C4-2B (cell line): ENCODE results near the gene QTRT2.

Experiments used
- H3K27ac ChIP-seq: fragments of 450-650 bp; 2 replicates; pipeline ENCODE4 v1.5.1; 2017
- CTCF ChIP-seq: fragments of 450-650 bp; conservative IDR thresholded peaks from 2 replicates; pipeline ENCODE4 v1.5.1; 2017; ENCODE audit warnings: mild to moderate bottlenecking
- ZFX ChIP-seq: fragments of 450-650 bp; IDR thresholded peaks from 2 replicates; pipeline ENCODE4 v1.6.1; 2017

The QTRT2 gene

GRCh38 chr3:114132500-114132899, 76.0 kb downstream of the QTRT2 start:
- no peak overlapping the region for H3K27ac ChIP-seq
- TF ChIP-seq ZFX (no peak), CTCF (no peak)

GRCh38 chr3:114133947-114134346, 77.4 kb downstream of the QTRT2 start:
- TF ChIP-seq CTCF, result no peak
- no peak for TF ChIP-seq ZFX
- no peak overlapping the region for H3K27ac ChIP-seq
